Right renal cortex interstitium (tissue), 3 donors: Measurements from ENCODE around the gene HEG1. TPM values are rescaled to one million over a fixed set of nuclear protein-coding genes. Genes with fewer than 3 reads are reported as not detected.

ENCODE experiments used
- DNase-seq, 3 donors: peaks; one replicate each; pipeline ENCODE4 v3.0.0-alpha.2; 2013; ENCODE audit warnings: low read depth in 3 of 3, low spot score in 2 of 3
- polyA plus RNA-seq, 3 donors: library from polyadenylated mRNA; unstranded; fragments of 120-200 nt; gene quantifications; one replicate each; pipeline ENCODE4 v1.2.1, GENCODE V29; 2013; ENCODE audit not compliant: insufficient read length in 3 of 3

Gene HEG1
- polyA plus RNA-seq, 3 donors: 28.0 to 31.0 (median 29.3) TPM

- no peak for DNase-seq
Observed at GRCh38 chr3:125050488-125051090, 5.2 kb downstream of the HEG1 start.

- DNase-seq: no peak
Observed at GRCh38 chr3:125048282-125048681, 7.5 kb downstream of the HEG1 start.

- DNase-seq: no peak
Observed at GRCh38 chr3:125045965-125046364, 9.8 kb downstream of the HEG1 start.

GRCh38 chr3:125045194-125045593, 10.6 kb downstream of the HEG1 start:
- no peak for DNase-seq

- no peak for DNase-seq
Observed at GRCh38 chr3:125043599-125044151, 12.1 kb downstream of the HEG1 start.

GRCh38 chr3:125042725-125043406, 12.9 kb downstream of the HEG1 start:
- DNase-seq: no peak

- DNase-seq: no peak
Observed at GRCh38 chr3:125039131-125040100, 16.4 kb downstream of the HEG1 start.

- no peak for DNase-seq
Observed at GRCh38 chr3:125037498-125038150, 18.2 kb downstream of the HEG1 start.

GRCh38 chr3:125035217-125035616, 20.6 kb downstream of the HEG1 start:
- DNase-seq: no peak

- no peak for DNase-seq
Observed at GRCh38 chr3:125033616-125034015, 22.2 kb downstream of the HEG1 start.

- DNase-seq: no peak
Observed at GRCh38 chr3:125033135-125033534, 22.7 kb downstream of the HEG1 start.

GRCh38 chr3:125032683-125033082, 23.1 kb downstream of the HEG1 start:
- DNase-seq: no peak

- DNase-seq: no peak
Observed at GRCh38 chr3:125032100-125032643, 23.6 kb downstream of the HEG1 start.

- DNase-seq: no peak
Observed at GRCh38 chr3:125031544-125031943, 24.3 kb downstream of the HEG1 start.

- DNase-seq: no peak
Observed at GRCh38 chr3:125028657-125029056, 27.1 kb downstream of the HEG1 start.

GRCh38 chr3:125025642-125026041, 30.2 kb downstream of the HEG1 start:
- DNase-seq: no peak

GRCh38 chr3:125024817-125025216, 31.0 kb downstream of the HEG1 start:
- no peak for DNase-seq

- no peak for DNase-seq
Observed at GRCh38 chr3:125023833-125024555, 31.8 kb downstream of the HEG1 start.

- no peak for DNase-seq
Observed at GRCh38 chr3:125022206-125022605, 33.6 kb downstream of the HEG1 start.

GRCh38 chr3:125019271-125019670, 36.5 kb downstream of the HEG1 start:
- no peak for DNase-seq
